ENCODE data around the gene PARM1.

GRCh38 chr4:75087865-75088264 is 154.9 kb downstream of the PARM1 start:
- TF ChIP-seq CTCF (conservative IDR thresholded peaks at IDR 0.05; ENCODE audit: low read depth, low read length): no peak
- TF ChIP-seq POLR2A (IDR thresholded peaks at IDR 0.05; ENCODE audit: low read depth, low read length): no peak
- no peak for TF ChIP-seq SMC3 (IDR thresholded peaks at IDR 0.05; ENCODE audit: low read depth, low read length)
- TF ChIP-seq RFX5 (IDR thresholded peaks at IDR 0.05; ENCODE audit: low read depth, low read length): no peak
- no peak for TF ChIP-seq MAZ (IDR thresholded peaks at IDR 0.05; ENCODE audit: borderline replicate concordance, low read depth, low read length)
- TF ChIP-seq RAD21 (IDR thresholded peaks at IDR 0.05; ENCODE audit: low read length): no peak
- TF ChIP-seq RCOR1 (IDR thresholded peaks at IDR 0.05; ENCODE audit: insufficient replicate concordance, low read length): no peak
- TF ChIP-seq USF2 (IDR thresholded peaks at IDR 0.05; ENCODE audit: low read depth, low read length): no peak
- no peak for TF ChIP-seq BHLHE40 (IDR thresholded peaks at IDR 0.05; ENCODE audit: low read depth, low read length)
- TF ChIP-seq MAFK (IDR thresholded peaks at IDR 0.05; ENCODE audit: low read depth, low read length): no peak
- TF ChIP-seq CEBPB (IDR thresholded peaks at IDR 0.05; ENCODE audit: low read depth, low read length): no peak
- TF ChIP-seq CHD1 (IDR thresholded peaks at IDR 0.05; ENCODE audit: low read depth, low read length): no peak
- no peak for TF ChIP-seq ELK1 (IDR thresholded peaks at IDR 0.05; ENCODE audit: borderline replicate concordance, low read depth, low read length)
